GM12872 (cell line): ENCODE results near the gene EPB41L5.

Experiments
- CTCF ChIP-seq: IDR thresholded peaks from 3 replicates; pipeline ENCODE4 v1.5.1; 2011; ENCODE audit warnings: low read depth, mild to moderate bottlenecking, low read length, moderate library complexity; ENCODE audit not compliant: insufficient read depth

The EPB41L5 gene

GRCh38 chr2:120218181-120218580 lies 205.3 kb downstream of the EPB41L5 start:
- TF ChIP-seq CTCF: no peak

- no peak for TF ChIP-seq CTCF
These were observed 206.4 kb downstream of the EPB41L5 start for GRCh38 chr2:120219291-120219690.

GRCh38 chr2:120219766-120220165 lies 206.9 kb downstream of the EPB41L5 start:
- TF ChIP-seq CTCF: no peak

- no peak for TF ChIP-seq CTCF
These were observed 207.9 kb downstream of the EPB41L5 start for GRCh38 chr2:120220756-120221155.

- TF ChIP-seq CTCF: no peak
These were observed 208.7 kb downstream of the EPB41L5 start for GRCh38 chr2:120221616-120222015.

GRCh38 chr2:120222186-120223033 lies 209.5 kb downstream of the EPB41L5 start:
- no peak for TF ChIP-seq CTCF

- TF ChIP-seq CTCF: peak; percentile 47; the same call in 2 of the 3 replicates
These were observed 210.4 kb downstream of the EPB41L5 start, which contains the start of gene TMEM185B for GRCh38 chr2:120223034-120223912. TSS of gene TMEM185B (minus strand) at chr2:120223400. CDS start at chr2:120222976, 424 bp downstream.
